Right renal pelvis (tissue), 4 donors: Measurements from ENCODE around the gene OSBPL1A. TPM values are rescaled to one million over a fixed set of nuclear protein-coding genes. Genes with fewer than 3 reads are reported as not detected.
A peak's percentile ranks its signal among the peaks of the same experiment; 100 is the strongest.

Experiments
- DNase-seq, 4 donors: peaks; one replicate each; pipeline ENCODE4 v3.0.0-alpha.2; 2013; ENCODE audit warnings: low read depth in 4 of 4, low spot score in 3 of 4, missing footprints in 1 of 4
- polyA plus RNA-seq, 4 donors: library from polyadenylated mRNA; unstranded; fragments of 120-200 nt; gene quantifications; one replicate each; pipeline ENCODE4 v1.2.1, GENCODE V29; 2013; ENCODE audit not compliant: insufficient read length in 4 of 4

OSBPL1A gene
- polyA plus RNA-seq, result 10 to 100 TPM; 51.2 to 57.4 (median 52.4) TPM

DNA sequence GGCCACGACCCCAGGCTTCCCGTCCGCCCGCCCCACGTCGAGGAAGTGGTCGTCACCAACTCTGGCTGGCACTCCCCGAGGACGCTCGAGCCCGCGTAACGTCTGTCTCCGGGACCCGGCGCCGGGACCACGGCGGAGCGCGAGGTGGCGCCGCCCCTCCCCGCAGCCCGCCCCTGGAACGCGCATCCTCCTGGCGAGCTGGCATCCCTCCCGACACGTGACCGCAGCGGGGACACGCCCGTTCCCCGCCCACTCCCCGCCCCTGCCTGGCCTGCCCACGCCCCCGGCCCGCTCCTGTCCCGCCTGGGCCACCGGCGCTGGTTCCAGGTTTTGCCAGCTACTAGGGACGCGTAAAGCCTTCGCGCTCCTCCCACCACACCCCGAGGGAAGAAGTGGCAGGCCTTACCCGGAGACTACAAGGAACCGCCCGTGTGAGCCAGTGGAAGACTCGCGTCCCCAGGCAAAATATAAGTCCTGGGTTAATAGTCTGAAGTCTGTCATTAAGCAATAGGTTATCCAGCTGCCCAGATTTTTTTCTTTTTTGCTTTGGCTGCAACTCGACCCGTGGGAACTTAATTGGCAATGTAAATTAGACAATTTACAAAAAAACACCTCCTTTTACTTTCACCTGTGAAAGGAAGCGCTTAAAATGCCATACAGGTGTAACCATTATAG is at the start of gene OSBPL1A:
TSS of gene OSBPL1A (minus strand) at position 131 of the 675 bp plus-strand sequence. CDS start 20,291 bp downstream, outside the sequence.
- DNase-seq, result peak; percentile 76 to 86 (median 84)

DNA sequence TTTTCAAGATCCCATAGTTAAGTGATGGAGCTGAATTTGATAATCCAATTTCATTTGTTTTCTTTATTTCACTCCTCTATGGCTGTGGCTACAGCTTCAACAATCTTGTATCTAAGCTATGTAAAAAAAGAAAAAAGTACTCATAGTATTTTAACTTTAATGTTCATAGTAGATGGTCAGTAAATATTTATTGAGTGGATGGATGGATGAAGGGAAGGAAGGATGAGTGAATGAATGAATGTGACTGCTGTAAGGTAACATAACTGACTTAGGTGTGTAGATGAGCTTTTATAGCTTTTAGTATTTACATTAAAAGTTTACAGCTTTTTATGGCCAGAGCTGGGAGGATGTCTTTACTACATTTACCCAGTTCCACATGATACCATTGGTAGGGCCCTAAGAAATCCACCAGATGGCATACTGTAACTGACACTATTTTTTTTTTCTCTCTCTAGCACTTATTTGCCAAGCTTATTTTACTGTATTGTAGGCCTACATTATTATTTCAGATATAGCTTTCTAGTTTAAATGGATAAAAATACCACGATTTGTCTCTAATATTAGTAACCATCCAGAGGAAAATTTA is 49.4 kb upstream of the OSBPL1A start:
- DNase-seq, result no peak

DNA sequence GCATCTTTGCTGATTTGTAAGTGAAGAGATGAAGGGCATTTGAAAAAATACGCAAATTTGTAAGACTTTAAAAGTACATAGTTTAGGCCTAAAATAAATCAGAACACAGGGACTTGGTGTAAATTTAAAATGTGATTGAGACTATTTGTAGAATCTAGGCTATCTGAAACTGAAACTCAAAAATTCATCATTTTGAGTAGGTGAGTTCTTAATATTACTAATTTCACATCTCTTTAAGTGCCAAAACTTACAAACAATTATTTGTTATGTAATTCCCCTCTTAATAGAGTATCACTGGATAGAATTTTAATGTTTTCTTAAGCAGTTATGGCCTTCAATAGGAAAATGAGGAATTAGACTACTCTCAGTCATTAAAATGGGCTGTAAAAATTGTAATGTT is 48.8 kb upstream of the OSBPL1A start:
- no peak for DNase-seq

DNA sequence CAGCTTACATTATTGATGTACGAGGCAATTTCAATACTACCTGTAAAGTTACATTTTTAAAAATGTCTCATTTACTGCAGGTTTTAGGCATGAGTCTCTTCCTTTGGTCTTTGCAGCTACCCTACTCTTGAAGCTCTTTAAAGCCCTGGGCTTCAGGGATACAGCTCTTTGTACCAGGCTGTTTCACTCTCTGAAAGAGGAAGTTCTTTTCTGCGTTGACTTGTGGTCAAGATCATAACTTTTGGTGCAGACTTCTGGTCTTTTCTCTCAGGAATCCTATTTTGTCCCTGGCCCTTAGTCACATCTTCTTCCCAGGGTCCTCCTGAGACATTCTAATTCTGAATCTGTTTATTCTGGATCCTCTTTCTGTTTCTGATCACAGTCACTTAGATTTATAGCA is 46.2 kb upstream of the OSBPL1A start:
- no peak for DNase-seq

DNA sequence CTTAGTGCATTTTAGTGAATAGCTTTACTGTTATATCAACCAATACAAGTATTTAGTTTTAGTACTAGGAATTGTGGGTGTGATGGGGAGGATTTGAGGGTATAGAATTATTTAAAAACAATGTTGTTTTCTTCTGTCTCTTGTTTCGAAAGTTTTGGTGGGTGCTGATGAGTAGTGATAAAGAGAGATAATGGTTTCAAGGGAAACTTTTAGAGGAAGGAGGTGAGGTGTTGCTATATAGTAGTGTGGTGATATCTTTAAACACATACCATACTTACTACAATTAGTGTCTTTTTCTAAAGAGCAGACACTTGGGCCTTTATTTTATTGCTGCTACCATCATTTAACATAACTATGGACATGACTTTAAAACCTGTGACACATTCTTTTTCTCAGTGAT is 39.3 kb upstream of the OSBPL1A start:
- no peak for DNase-seq

DNA sequence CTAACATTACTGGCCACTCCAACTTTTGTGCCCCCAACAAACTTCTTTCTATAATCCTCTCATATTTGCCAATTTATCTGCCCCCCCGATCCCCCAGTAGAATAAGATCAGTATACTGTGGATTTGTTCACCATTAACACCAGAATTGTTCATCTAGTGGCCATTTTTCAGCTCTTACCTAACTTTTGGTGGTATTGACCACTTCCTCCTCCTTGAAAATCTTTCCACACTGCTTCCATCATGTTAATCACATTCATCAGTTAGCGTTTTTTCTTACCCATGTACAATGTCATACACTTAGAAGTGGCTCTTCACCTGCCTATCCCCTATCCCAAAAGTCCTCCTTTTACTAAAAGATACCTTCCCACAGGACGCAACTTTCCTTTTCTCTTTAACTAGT is 35.0 kb upstream of the OSBPL1A start:
- no peak for DNase-seq

DNA sequence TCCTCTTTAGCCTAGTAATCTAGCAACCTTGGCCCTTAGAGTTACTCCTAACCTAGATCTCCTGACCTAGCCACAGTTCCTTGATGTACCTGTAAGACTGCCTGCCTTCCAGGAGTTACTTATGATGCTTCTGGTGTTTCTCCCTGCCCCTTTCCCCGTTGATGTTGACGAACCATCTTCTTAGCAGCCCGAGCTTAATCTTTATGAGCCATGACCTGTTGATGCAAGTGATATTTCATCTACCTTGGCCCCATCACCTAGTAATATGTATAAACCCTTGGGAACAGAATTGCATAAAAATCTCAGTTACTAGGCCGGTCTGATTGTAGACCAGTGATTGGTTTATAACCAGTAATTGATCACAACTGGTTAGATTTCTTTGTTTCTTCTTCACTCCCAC is 31.6 kb upstream of the OSBPL1A start:
- no peak for DNase-seq

DNA sequence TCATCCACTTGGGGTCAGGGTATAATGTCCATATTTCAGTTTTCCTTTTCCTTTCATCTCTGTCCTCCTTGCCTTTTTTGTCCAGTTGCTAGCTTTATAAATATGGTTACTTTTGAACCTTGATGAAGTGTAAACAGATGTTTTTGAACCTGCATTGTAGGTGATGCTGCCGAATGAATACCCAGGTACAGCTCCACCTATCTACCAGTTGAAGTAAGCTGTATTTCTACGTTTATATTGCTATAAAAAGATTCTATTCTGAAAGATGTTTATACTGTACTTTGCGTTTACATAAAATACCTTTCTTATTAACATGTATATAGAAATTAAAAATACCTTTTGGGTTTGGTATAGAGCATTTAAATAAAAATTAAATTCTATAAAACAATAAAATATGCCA is 31.1 kb upstream of the OSBPL1A start:
- no peak for DNase-seq

DNA sequence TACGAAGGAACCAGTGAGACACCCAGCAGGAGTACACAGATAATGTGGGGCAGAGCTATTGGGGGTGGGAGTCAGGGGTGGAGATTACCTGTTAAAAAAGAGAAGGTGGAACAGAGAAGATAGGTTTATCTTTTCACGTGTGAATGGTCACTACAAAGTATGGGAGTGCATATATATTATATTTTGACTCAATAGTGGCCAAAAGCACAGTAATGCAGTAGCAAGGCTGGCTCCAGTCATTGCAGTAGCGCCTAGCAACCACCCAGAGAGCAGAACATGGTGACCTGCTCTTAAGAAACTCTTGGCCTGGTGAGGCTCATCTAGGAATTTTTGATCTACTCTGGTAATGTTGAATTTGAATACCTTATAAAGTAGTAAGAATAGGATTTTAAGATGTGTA is 29.9 kb upstream of the OSBPL1A start:
- DNase-seq, result no peak

DNA sequence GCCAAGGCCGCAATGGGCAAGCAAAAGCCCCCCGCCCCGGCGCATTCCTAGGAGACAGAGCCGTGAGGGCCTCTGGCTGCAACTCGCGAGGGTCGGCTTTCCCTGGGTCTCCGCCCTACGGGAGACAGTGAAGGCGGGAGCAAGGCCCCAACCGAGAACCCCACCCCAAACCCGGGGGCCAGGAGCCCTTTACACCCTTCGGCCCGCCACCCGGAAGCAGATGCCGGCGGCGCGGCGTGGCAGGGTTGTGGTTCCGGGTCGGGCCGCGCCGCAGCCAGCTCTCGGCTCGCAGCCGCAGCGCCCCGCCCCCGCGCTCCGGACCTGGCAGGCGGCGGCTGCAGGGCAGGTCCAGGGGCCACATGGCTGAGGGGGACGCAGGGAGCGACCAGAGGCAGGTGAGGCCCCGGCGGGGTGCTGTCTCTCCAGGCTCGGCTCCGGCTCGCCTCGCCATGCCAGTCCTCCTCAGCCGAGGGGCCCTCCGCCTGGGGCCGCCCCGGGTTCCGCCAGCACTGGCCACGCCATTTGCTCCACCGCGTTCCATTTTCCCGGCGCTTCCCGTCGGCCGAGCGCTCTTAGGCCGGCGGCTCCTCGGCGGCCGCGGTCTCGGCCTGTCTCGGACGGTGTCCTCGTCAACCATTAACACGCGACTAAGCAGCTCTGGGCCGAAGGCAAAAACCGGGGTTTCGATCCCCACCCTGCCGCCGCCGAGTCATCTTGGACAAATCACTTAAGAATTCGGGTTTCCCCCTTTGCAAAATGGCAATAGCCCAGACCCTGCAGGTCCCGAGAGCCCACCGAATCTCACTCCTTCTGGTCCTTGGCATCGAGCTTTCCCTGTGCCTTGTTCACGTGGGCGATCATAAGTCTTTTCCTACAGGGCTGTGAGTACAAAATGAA is 29.0 kb upstream of the OSBPL1A start, which contains the start of gene IMPACT:
TSS of gene IMPACT (plus strand) at position 273 of the 897 bp plus-strand sequence. CDS start at position 360, 87 bp downstream.
- DNase-seq, result peak; percentile 66 to 76 (median 71)

DNA sequence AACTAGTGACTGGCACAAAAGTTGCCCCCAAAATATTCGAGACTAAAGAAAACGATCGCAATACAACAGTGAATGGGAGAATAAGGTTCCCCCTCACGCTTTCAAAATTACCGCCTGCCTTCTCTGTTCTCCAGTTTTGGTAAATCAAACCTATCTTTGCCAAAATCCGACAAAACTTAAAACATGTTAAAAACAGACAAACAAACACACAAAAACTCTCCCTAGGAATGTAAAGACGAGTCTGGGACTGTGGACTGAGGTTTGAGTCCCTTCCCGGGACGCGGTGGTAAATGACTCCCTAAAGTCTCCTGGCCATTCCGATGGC is 28.4 kb upstream of the OSBPL1A start:
- no peak for DNase-seq

DNA sequence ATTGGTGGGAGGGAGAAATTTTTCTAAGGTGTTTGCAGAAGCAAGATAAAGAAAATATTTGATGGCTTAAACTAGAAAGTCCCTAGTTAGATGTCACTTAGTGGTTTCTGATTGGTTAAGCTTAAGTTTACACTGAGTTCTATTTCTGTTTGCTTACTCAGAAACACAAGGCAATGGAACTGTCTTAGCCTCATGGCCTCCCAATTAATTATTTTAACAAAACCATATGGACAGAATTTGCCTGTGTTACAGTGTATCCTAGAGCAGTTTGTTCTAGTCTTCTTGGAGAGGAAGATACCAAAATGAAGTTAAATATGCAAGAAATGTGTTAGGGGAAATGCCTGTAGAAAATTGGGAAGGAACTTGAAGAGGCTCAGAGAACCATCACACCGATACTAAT is 24.2 kb upstream of the OSBPL1A start:
- DNase-seq, result no peak

DNA sequence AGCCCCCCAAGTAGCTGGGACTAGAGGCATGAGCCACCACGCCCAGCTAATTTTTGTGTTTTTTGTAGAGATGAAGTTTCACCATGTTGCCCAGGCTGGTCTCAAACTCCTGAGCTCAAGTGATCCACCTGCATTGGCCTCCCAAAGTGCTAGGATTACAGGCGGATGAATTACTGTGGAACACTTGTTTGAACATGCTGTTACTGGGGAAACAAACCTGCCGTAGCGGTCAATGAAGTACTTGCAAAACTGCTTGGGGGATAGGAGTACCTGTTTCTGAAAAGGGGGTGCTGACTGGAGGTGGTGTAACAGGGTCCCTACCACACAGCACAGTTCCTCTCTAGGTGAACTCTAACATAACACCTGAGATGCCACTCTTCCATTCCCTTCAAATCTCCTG is 22.9 kb upstream of the OSBPL1A start:
- no peak for DNase-seq

DNA sequence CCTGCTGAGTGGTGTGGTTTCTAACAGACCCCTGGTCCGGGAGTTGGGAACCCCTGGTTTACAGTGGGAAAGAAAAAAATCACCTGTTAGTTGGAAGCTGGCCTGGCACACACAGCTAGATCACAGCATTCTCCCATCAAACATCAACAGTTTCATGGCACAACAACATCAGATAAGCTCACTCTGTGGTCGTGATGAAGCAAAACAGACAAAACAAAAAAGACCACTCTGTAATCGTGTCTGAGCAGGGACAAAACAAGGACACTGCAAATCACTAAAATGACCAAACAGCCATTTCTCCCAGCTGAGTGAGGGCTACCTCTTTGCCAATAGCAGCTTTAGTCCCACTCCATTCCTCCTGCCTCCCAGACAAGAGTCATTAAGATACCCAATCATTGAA is 19.9 kb upstream of the OSBPL1A start:
- no peak for DNase-seq

DNA sequence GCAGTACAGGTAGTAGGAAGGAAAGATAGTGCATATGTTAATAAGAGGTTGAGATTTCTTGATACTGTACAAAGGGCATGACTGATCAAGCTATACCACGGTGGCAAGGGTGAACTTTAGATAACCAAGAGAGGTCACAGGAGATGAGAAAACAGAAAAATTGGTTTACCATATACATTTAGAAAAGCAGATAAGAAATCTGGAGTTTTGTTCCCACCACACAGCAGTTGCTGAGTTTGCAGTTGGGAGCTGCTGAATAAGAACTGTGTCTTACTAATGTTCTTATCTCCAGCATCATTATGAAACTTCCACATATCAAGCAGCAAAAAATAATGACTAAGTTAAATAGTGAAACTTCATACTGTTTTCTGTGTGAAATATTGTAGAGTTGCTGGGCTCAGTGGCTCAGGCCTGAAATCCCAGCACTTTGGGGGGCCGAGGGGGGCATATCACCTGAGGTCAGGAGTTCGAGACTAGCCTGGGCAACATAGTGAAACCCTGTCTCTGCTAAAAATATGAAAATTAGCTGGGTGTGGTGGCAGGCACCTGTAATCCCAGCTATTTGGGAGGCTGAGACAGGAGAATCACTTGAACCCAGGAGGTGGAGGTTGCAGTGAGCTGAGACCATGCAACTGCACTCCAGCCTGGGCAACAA is 16.9 kb upstream of the OSBPL1A start:
- no peak for DNase-seq

DNA sequence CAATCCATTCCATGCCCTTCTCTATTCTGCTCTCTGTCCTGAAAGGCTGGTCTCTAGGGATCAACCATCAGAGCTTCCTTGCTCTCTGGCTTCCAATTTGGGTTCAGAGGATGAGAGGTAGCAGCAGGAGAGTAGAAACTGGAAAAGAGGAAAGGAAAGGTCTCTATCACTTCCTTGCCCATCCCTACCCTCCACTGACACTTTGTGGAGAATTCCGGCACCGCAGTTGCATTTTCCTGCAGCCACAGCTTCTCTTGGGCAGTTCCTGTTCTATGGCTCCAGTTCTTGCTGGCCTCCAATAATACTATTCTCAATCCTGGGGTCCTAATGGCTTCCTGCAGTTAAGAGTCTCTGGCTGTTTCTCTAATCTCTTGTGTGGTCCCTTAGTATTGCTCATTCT is 15.5 kb upstream of the OSBPL1A start:
- no peak for DNase-seq

DNA sequence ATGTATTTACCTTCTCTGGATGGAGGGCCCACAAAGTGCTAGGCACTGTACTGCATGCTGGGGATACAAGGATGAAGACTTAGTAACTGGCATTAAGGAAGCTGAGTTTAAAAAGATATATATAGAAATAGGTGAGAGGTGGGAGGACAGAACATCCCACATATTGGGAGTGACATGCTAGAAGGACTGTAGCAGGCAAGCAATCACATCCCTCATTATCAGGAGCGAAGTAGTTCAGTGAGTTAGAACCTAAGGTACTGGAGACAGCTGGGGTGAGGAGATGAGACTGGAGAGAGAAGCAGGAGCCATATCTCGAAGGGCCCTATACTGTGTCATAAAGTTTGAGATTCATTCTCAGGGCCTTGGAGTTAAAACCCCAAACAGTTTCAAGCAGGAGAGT is 10.9 kb upstream of the OSBPL1A start:
- DNase-seq, result no peak

DNA sequence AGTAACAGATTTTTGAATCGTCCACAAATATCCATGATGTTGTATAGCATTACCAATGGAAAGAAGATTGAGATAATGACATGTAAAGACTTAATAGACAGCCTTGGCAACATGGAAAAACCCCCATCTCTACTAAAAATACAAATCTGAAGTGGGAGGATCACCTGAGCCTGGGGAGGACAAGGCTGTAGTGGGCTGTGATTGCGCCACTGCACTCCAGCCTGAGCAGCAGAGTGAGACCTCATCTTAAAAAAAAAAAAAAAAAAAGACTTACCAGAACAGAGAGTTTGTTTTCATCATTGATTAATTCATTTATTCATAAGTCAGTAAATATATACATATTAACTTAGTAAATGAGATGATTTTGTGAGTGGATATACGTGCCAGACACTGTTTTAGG is 7.0 kb upstream of the OSBPL1A start:
- DNase-seq, result no peak

DNA sequence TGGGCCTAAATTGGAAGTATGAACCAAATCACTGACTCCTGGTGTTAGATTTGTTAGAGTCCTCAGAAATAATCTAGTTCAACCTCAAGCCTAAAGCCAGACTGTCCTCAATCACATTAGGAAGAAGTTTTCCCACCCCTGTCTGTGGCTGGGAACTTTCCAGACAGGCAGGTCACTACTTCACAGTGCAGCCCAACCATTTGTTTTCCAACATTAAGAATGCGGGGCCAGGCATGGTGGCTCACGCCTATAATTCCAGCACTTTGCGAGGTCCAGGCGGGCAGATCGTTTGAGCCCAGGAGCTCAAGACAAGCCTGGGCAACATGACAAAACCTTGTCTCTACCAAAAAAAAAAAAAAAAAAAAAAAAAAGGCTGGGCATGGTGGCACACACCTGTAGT is 5.5 kb upstream of the OSBPL1A start:
- no peak for DNase-seq

DNA sequence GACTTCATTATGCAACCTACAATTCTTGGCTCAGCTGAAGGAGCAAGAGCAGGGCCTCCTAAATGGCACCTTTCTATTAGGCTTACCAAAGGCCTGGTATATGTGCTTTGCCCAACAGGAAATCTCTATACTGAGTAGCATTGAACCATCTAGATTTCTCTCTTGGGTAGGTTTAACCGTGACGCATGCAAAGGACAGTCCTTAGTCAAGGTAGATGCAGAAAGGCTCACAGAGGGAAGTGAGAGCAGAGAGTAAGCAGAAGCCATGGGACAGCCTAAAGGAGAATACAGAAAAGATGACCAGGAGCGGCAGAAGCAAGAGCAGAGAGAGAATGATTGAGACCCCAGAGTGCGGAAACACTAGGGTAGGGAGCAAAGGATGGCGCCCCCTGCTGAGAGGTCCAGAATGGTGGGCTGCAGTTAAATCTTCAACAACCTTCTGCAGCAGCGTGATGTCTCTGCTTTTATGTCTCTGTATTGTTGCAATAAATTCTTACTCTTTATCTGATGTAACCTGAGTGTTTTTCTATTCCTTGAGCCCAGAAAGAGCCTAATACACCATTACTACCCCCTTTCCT is 4.7 kb upstream of the OSBPL1A start:
- DNase-seq, result no peak

DNA sequence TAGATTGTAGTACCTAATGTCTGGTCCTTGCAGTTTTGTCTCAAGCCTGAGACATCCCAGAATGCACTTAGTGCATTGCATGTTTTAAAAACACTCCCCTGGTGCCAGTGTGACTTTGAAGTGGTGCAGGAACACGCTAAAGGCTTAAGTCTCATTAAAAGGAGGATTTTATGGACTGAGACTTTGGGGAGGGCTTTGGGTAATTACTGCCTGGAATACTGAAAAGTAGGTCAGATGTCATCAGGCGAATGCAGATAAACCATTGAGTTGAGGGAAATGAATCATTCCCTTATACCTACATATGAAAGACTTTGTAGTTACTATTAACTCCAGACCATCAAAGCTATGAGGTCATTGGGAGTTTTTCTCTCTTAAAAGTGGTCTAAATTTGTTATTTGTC is 3.0 kb upstream of the OSBPL1A start:
- DNase-seq, result peak in 1 of 4 donors; percentile 18
